ENCODE measurements around the gene TTC16. TPM values are rescaled to one million over a fixed set of nuclear protein-coding genes. Genes with fewer than 3 reads are reported as not detected.

Gene TTC16
- total and polyA plus RNA-seq, 5 donors = 0.06 to 0.14 (median 0.13) TPM; not detected in 1

DNA sequence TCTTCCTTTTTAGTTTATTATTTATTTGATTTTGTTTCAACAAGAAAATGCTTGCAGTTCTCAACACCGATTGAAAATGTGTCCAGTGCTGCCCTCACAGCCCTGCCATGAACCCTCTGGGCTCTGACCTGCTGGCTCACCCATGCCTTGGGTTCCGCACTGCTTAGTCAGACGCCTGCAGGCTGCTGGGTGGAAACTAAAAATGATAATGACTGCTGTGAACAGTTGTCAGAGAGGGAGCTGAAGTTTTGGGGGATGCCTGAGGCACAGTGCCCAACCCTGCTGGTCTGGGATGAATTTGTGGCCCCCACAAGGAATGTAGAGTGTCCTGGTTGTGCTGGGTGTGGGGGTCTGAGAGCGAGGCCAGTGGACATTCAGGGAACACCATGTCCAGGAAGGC lies 31.3 kb upstream of the TTC16 start:
- no peak overlapping the region for H3K4me3 ChIP-seq (ENCODE audit: low read length)
- WGBS = 88% methylated on average over 4 of the region's 4 CpGs
- DNase-seq = no peak
- intact Hi-C loops (cut with DNase I) = no loop called here
- no peaks in the 10 kb centered on the region for H3K9me3 ChIP-seq (ENCODE audit: control insufficient read depth, low read length)
- ATAC-seq = no peak
- H3K4me1 ChIP-seq (ENCODE audit: control insufficient read depth, insufficient read depth, low read length) = no peaks in the 10 kb centered on the region
- no peaks in the 10 kb centered on the region for H3K27me3 ChIP-seq (ENCODE audit: control insufficient read depth, insufficient read depth)
- H3K27ac ChIP-seq (ENCODE audit: low read length) = no peak overlapping the region

DNA sequence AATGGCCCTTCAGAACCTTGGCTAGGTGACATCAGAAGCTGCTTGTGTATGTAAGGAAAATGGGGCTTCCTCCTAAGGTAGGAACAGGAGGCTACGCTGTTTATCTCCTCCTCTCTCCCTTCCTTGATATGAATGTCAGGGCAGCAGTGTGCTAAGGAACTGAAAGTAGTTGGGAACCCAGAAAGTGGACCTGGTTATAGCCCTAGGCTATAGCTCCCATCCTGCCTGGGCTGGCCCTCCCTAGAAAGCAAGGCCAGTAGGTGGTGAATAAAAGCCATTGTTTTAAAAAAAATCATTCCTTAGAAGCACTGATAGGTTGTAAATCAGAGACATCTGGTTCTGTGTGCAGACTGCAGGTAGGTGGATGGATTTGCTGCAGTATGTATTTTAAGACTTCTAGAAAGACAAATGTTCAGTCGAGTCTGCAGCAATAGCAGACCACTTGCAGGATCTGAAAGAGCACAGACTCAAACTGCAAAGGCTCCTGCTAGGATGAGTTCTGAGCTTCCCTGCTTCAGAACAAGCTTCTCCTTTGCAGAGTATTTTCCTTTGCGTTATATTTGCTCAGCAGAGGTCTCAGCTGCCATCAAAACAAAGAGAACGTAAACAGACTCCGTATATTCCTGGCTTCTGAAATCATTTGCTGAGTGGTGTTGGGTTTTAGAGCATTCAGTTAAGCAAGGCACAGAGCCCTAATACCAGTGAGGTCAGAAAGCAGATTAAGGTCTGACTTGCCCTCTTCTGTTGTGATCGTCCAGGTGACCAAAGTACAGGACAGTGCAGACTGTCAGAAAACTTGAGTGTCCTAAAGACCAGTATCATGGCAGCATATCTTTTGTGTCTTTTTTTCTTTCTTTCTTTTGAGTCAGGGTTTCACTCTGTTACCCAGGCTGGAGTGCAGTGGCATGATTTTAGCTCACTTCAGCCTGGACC lies 29.2 kb upstream of the TTC16 start:
- H3K9me3 ChIP-seq (ENCODE audit: control insufficient read depth, low read length) = no peaks in the 10 kb centered on the region
- DNase-seq (no peak), ATAC-seq (no peak)
- H3K4me3 ChIP-seq (ENCODE audit: low read length) = no peak overlapping the region
- intact Hi-C loops (cut with DNase I) = no loop called here
- no peaks in the 10 kb centered on the region for H3K27me3 ChIP-seq (ENCODE audit: control insufficient read depth, insufficient read depth)
- no peaks in the 10 kb centered on the region for H3K4me1 ChIP-seq (ENCODE audit: control insufficient read depth, insufficient read depth, low read length)
- no peak overlapping the region for H3K27ac ChIP-seq (ENCODE audit: low read length)
- 91% methylated on average over 6 of the region's 6 CpGs for WGBS

DNA sequence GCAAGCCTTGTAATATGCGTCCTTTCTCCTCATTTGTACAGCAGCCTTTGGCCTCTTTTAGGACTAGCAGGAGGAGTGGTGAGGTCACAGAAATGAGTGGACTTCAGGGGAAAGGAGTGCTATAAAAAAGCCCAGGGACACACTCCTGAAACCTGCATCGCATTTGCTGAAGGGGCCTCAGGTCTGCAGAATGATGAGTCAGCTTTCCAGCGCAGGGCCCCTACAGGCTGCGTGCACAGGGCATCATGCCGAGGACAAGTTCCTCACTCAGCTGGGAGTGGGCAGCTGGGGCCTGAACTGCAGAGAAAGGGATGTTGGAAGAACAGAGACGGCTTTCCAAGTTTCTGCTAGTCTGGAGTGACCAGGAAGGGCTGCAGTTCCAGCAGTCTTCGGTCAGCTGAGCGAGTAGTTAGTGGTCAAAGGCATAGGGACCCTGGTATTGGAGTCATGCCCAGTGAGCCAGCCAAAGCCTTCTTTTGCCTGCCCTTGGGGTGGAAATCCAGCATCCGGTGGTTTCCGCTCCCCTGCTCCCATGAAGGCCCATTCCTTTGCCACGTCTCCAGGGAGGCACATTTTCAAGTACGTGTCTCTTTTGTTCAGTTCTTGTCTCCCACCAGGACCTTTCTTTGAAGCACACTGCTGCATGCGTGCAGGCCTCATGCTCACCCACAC lies 26.4 kb upstream of the TTC16 start:
- H3K27me3 ChIP-seq (ENCODE audit: control insufficient read depth, insufficient read depth) = no peaks in the 10 kb centered on the region
- H3K27ac ChIP-seq (ENCODE audit: low read length) = no peak overlapping the region
- ATAC-seq (no peak), DNase-seq (no peak)
- no peaks in the 10 kb centered on the region for H3K4me1 ChIP-seq (ENCODE audit: control insufficient read depth, insufficient read depth, low read length)
- intact Hi-C loops (cut with DNase I) = no loop called here
- H3K9me3 ChIP-seq (ENCODE audit: control insufficient read depth, low read length) = no peaks in the 10 kb centered on the region
- H3K4me3 ChIP-seq (ENCODE audit: low read length) = no peak overlapping the region
- WGBS = 91% methylated on average over 13 of the region's 13 CpGs

DNA sequence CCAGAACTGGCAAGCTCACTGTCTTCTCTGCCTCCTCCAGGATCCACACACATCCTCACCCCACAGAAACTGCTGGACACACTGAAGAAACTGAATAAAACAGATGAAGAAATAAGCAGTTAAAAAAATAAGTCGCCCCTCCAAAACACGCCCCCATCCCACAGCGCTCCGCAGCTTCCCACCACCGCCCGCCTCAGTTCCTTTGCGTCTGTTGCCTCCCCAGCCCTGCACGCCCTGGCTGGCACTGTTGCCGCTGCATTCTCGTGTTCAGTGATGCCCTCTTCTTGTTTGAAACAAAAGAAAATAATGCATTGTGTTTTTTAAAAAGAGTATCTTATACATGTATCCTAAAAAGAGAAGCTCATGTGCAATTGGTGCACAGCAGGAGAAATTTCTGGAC lies 25.1 kb upstream of the TTC16 start:
- no peak for DNase-seq
- no peak for ATAC-seq
- Histone ChIP-seq H3K9me3 (ENCODE audit: control insufficient read depth, low read length) (no peaks in the 10 kb centered on the region), H3K4me3 (ENCODE audit: low read length) (no peak overlapping the region), H3K4me1 (ENCODE audit: control insufficient read depth, insufficient read depth, low read length) (no peaks in the 10 kb centered on the region), H3K27ac (ENCODE audit: low read length) (no peak overlapping the region), H3K27me3 (ENCODE audit: control insufficient read depth, insufficient read depth) (no peaks in the 10 kb centered on the region)
- 93% methylated on average over 10 of the region's 10 CpGs for WGBS
- intact Hi-C loops (cut with DNase I) = loop anchor here in 1 of 4 donors (10.0 kb wide), 1 partner anchor 76 kb away; the partner anchor contains the start of gene STXBP1

DNA sequence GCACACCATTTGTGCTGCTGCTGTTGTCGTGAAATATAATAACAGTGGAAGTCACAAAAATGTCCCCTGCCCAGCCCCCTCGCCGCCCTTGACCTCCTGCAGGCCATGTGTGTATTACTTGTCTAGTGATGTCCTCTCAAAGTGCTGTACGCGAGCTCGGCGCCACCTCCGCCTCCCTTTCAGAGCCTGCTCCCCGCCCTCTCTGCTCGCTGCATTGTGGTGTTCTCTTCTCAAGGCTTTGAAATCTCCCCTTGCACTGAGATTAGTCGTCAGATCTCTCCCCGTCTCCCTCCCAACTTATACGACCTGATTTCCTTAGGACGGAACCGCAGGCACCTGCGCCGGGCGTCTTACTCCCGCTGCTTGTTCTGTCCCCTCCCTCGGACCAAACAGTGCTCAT lies 23.8 kb upstream of the TTC16 start:
- H3K27me3 ChIP-seq (ENCODE audit: control insufficient read depth, insufficient read depth) = no peaks in the 10 kb centered on the region
- no peak overlapping the region for H3K27ac ChIP-seq (ENCODE audit: low read length)
- no peaks in the 10 kb centered on the region for H3K9me3 ChIP-seq (ENCODE audit: control insufficient read depth, low read length)
- 87% methylated on average over 20 of the region's 20 CpGs for WGBS
- H3K4me3 ChIP-seq (ENCODE audit: low read length) = no peak overlapping the region
- intact Hi-C loops (cut with DNase I) = loop anchor here in 1 of 4 donors (10.0 kb wide), 1 partner anchor 77 kb away; the partner anchor contains the start of gene STXBP1
- DNase-seq = no peak
- no peaks in the 10 kb centered on the region for H3K4me1 ChIP-seq (ENCODE audit: control insufficient read depth, insufficient read depth, low read length)
- no peak for ATAC-seq

DNA sequence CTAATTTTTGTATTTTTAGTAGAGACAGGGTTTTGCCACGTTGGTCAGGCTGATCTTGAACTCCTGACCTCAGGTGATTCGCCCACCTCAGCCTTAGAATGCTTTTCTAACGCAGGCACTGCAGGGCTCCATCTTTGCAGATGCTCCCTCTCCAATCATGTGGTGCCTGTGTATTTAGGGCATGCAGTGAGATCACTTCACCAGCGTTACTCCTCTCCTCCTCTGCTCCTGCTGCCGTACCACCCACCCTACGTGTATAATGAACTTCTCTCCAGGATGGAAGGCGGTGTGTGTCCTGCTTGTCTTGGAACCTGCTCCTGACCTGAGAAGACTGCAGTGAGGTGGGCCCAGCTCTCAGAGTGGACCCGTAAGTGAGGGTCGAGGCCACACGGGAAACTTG lies 22.7 kb upstream of the TTC16 start:
- ATAC-seq = no peak
- intact Hi-C loops (cut with DNase I) = loop anchor here in 1 of 4 donors (10.0 kb wide), 1 partner anchor 78 kb away; the partner anchor contains the start of gene STXBP1
- H3K4me1 ChIP-seq (ENCODE audit: control insufficient read depth, insufficient read depth, low read length) = no peaks in the 10 kb centered on the region
- H3K27ac ChIP-seq (ENCODE audit: low read length) = no peak overlapping the region
- WGBS = 86% methylated on average over 10 of the region's 10 CpGs
- H3K4me3 ChIP-seq (ENCODE audit: low read length) = no peak overlapping the region
- no peak for DNase-seq
- H3K27me3 ChIP-seq (ENCODE audit: control insufficient read depth, insufficient read depth) = no peaks in the 10 kb centered on the region
- no peaks in the 10 kb centered on the region for H3K9me3 ChIP-seq (ENCODE audit: control insufficient read depth, low read length)

DNA sequence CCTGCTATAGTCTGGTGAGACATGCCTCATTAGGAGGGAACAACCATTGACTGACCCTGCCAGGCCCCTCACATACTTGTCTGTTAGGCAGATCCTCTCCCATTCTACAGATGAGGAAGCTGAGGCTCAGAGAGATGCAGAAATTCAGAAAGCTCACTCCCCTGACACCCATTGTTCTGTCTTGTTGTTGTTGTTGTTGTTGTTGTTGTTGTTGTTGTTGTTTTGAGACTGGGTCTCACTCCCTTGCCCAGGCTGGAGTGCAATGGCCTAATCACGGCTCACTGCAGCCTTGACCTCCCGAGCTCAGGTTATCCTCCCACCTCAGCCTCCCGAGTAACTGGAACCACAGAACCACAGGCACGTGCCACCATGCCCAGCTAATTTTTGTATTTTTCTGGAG lies 22.2 kb upstream of the TTC16 start:
- Histone ChIP-seq H3K9me3 (ENCODE audit: control insufficient read depth, low read length) (no peaks in the 10 kb centered on the region), H3K27ac (ENCODE audit: low read length) (no peak overlapping the region), H3K27me3 (ENCODE audit: control insufficient read depth, insufficient read depth) (no peaks in the 10 kb centered on the region), H3K4me3 (ENCODE audit: low read length) (no peak overlapping the region), H3K4me1 (ENCODE audit: control insufficient read depth, insufficient read depth, low read length) (no peaks in the 10 kb centered on the region)
- intact Hi-C loops (cut with DNase I) = loop anchor here in 1 of 4 donors (10.0 kb wide), 1 partner anchor 79 kb away; the partner anchor contains the start of gene STXBP1
- DNase-seq = no peak
- no peak for ATAC-seq
- 94% methylated on average over 4 of the region's 4 CpGs for WGBS

DNA sequence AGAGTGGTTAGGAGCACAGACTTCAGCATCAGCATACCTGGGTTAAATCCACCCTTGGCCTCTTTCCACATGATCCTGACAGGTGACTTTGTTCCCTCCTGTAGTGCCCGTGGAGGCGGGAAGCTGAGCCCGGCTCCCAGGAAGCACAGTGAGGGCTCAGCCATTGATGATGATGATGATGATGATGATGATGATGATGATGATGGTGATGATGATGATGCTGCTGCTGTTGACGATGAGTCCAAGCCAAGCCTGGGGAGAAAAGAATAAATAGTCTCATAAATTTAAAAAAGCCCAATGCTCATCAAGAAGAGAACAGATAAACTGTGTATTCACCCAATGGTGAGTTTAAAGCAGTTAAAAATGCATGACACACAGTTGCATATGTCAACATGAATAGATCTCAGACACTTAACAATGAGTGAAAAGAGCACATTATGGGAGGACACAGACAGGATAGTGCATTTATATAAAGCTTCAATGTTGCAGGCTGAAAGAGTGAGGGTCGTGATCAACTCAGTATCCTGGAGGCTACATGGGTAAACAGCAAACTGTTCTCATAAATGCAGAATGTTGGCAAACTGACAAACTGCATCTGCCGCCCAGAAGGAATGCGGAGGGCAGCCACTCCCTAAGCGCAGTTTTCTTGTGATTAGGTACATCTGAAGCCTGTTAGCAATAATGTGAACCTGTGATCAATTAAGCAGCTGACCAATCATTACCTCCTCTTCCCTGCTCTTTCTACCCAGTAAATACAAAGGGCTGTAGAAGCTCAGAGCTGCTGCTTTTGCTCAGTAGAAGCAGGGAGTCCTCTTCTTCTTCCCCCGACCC lies 20.8 kb upstream of the TTC16 start:
- Histone ChIP-seq H3K4me1 (ENCODE audit: control insufficient read depth, insufficient read depth, low read length) (no peaks in the 10 kb centered on the region), H3K27ac (ENCODE audit: low read length) (no peak overlapping the region), H3K27me3 (ENCODE audit: control insufficient read depth, insufficient read depth) (no peaks in the 10 kb centered on the region), H3K9me3 (ENCODE audit: control insufficient read depth, low read length) (no peaks in the 10 kb centered on the region), H3K4me3 (ENCODE audit: low read length) (no peak overlapping the region)
- intact Hi-C loops (cut with DNase I) = loop anchor here in 1 of 4 donors (10.0 kb wide), 1 partner anchor 80 kb away; the partner anchor contains the start of gene STXBP1
- WGBS = 68% methylated on average over 9 of the region's 9 CpGs
- no peak for ATAC-seq
- DNase-seq = no peak

DNA sequence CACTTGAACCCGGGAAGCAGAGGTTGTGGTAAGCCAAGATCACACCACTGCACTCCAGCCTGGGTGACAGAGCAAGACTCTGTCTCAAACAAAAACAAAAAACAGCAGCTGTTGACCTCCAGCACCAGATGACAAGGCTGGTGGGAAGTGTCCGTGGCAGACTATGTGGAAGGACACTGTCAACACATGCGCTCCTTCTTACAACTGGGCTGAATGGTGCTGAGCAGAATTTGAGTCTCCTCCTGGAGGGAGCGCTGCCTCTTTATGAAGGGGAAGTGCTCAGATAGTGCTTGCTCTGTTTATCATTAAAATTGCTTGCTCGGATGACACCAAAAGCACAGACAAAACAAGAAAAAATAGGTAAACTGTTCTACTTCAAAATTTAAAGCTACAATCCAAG lies 18.3 kb upstream of the TTC16 start:
- intact Hi-C loops (cut with DNase I) = loop anchor here in 1 of 4 donors (10.0 kb wide), 1 partner anchor 83 kb away; the partner anchor contains the start of gene STXBP1
- DNase-seq = no peak
- Histone ChIP-seq H3K9me3 (ENCODE audit: control insufficient read depth, low read length) (no peaks in the 10 kb centered on the region), H3K4me1 (ENCODE audit: control insufficient read depth, insufficient read depth, low read length) (no peaks in the 10 kb centered on the region), H3K4me3 (ENCODE audit: low read length) (no peak overlapping the region), H3K27me3 (ENCODE audit: control insufficient read depth, insufficient read depth) (no peaks in the 10 kb centered on the region), H3K27ac (ENCODE audit: low read length) (no peak overlapping the region)
- ATAC-seq = no peak
- 66% methylated on average over 5 of the region's 5 CpGs for WGBS

DNA sequence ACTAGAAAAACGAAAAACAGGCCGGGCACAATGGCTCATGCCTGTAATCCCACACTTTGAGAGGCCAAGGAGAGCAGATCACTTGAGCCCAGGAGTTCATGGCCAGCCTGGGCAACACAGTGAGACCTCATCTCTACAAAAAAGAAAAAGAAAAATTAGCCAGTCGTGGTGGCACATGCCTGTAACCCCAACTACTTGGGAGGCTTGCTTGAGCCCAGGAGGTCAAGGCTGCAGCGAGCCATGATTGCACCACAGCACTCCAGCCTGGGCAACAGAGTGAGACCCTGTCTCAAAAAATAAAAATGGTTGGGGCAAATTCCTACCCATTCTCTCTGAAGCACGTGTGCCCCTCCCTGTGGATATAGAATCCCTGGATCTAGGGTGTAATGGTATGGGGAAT lies 17.5 kb upstream of the TTC16 start:
- WGBS = 90% methylated on average over 5 of the region's 5 CpGs
- intact Hi-C loops (cut with DNase I) = loop anchor here in 1 of 4 donors (10.0 kb wide), 1 partner anchor 84 kb away; the partner anchor contains the start of gene STXBP1
- ATAC-seq = no peak

More for the DNA sequence above, 17.5 kb upstream of the TTC16 start:
- Histone ChIP-seq H3K4me1 (ENCODE audit: control insufficient read depth, insufficient read depth, low read length) (no peaks in the 10 kb centered on the region), H3K27ac (ENCODE audit: low read length) (no peak overlapping the region), H3K4me3 (ENCODE audit: low read length) (no peak overlapping the region), H3K27me3 (ENCODE audit: control insufficient read depth, insufficient read depth) (no peaks in the 10 kb centered on the region), H3K9me3 (ENCODE audit: control insufficient read depth, low read length) (no peaks in the 10 kb centered on the region)
- DNase-seq = no peak

Data from right cardiac atrium (tissue), 5 donors.